Right cardiac atrium (tissue), 5 donors: Measurements from ENCODE around the gene CDA. TPM values are rescaled to one million over a fixed set of nuclear protein-coding genes. Genes with fewer than 3 reads are reported as not detected.

Experiments
- ATAC-seq, 2 donors: fragments of 200-7000 bp; cut with Tn5 transposase; one replicate each; pipeline versions ENCODE4 v1.8.0 to v1.9.1; 2020; ENCODE audit warnings: moderate library complexity in 2 of 2, mild to moderate bottlenecking in 1 of 2
- DNase-seq, 3 donors: peaks; one replicate each; pipeline ENCODE4 v3.0.0-alpha.2; 2020
- H3K27ac ChIP-seq: one replicate; pipeline ENCODE4 v1.5.1; 2013; ENCODE audit warnings: mild to moderate bottlenecking, low read length, control low read depth, moderate library complexity
- H3K27me3 ChIP-seq: one replicate; pipeline ENCODE4 v1.6.1; 2013; ENCODE audit not compliant: control insufficient read depth, insufficient read depth
- H3K4me1 ChIP-seq: one replicate; pipeline ENCODE4 v1.6.1; 2013; ENCODE audit warnings: low read length; ENCODE audit not compliant: control insufficient read depth, insufficient read depth
- H3K4me3 ChIP-seq: one replicate; pipeline ENCODE4 v1.5.1; 2013; ENCODE audit warnings: low read length, control low read depth
- H3K9me3 ChIP-seq: one replicate; pipeline ENCODE4 v1.6.1; 2013; ENCODE audit warnings: low read length; ENCODE audit not compliant: control insufficient read depth
- WGBS: extraction: QIAGEN DNeasy Blood & Tissue Kit; methylation state at CpG from one replicate; pipeline ENCODE4 v1.1.7; 2013; 5-methylcytosine and 5-hydroxymethylcytosine counted together
- intact Hi-C, 4 donors: fragments of 100-400 bp; cut with DNase I; formaldehyde crosslinking; loops; one replicate each; pipeline versions ENCODE4 v1.11.0 to v1.14.0; 2022 to 2023
- polyA plus RNA-seq: library from polyadenylated mRNA; stranded (reverse); fragments of 200-250 nt; gene quantifications from one replicate; pipeline ENCODE4 v1.2.3, GENCODE V29; 2013
- total RNA-seq, 4 donors: library from RNA; stranded (reverse); fragmentation: NEBNext Ultra II Directional; extraction: Animal tissue kit (Norgen Biotek cat#: 25700); gene quantifications; one replicate each; pipeline ENCODE4 v1.2.1, GENCODE V29; 2021
- donor health status: healthy with polysubstance abuse.
- donor health status: DM: no; HTN: yes; CAD: no.
- donor health status: DM: no; HTN: no; CAD: no.
- donor health status: DM: no; HTN: yes; CAD: no; lungs with severe emphysema.
- donor health status: DM: yes; HTN: yes; CAD: no.

The CDA gene
- total and polyA plus RNA-seq, 5 donors = 2.2 to 6.7 (median 2.5) TPM

GRCh38 chr1:20565234-20565633 lies 23.7 kb upstream of the CDA start:
- no peak for DNase-seq
- no peaks in the 10 kb centered on the region for H3K27me3 ChIP-seq
- WGBS = 58% methylated on average over 4 of the region's 4 CpGs
- H3K27ac ChIP-seq = no peak overlapping the region
- no peaks in the 10 kb centered on the region for H3K9me3 ChIP-seq
- no peak for ATAC-seq
- H3K4me1 ChIP-seq = no peaks in the 10 kb centered on the region
- no peak overlapping the region for H3K4me3 ChIP-seq
- intact Hi-C loops = no loop called here

GRCh38 chr1:20569523-20570098 lies 19.3 kb upstream of the CDA start:
- intact Hi-C loops = loop anchor here in 1 of 4 donors (10.0 kb wide), 1 partner anchor 65 kb away; the partner anchor contains the start of gene PINK1
- no peak for DNase-seq
- Histone ChIP-seq H3K27ac (no peak overlapping the region), H3K4me3 (no peak overlapping the region), H3K4me1 (no peaks in the 10 kb centered on the region), H3K27me3 (no peaks in the 10 kb centered on the region), H3K9me3 (no peaks in the 10 kb centered on the region)
- WGBS = 91% methylated on average over 4 of the region's 4 CpGs
- ATAC-seq = no peak

- no peaks in the 10 kb centered on the region for H3K9me3 ChIP-seq
- H3K27ac ChIP-seq = no peak overlapping the region
- no peaks in the 10 kb centered on the region for H3K4me1 ChIP-seq
- no peaks in the 10 kb centered on the region for H3K27me3 ChIP-seq
- ATAC-seq (no peak), DNase-seq (no peak)
- intact Hi-C loops = loop anchor here in 1 of 4 donors (10.0 kb wide), 1 partner anchor 63 kb away; the partner anchor contains the start of gene PINK1
- WGBS = 71% methylated on average over 5 of the region's 5 CpGs
- H3K4me3 ChIP-seq = no peak overlapping the region
These were observed 17.5 kb upstream of the CDA start for GRCh38 chr1:20571427-20571826.

GRCh38 chr1:20573987-20574386 lies 14.9 kb upstream of the CDA start:
- WGBS = 53% methylated on average over 1 of the region's 1 CpG
- DNase-seq = no peak
- Histone ChIP-seq H3K27me3 (no peaks in the 10 kb centered on the region), H3K4me1 (no peaks in the 10 kb centered on the region), H3K9me3 (no peaks in the 10 kb centered on the region), H3K27ac (no peak overlapping the region), H3K4me3 (no peak overlapping the region)
- ATAC-seq = no peak
- intact Hi-C loops = loop anchor here in 1 of 4 donors (10.0 kb wide), 1 partner anchor 61 kb away; the partner anchor contains the start of gene PINK1

- intact Hi-C loops = loop anchor here in 3 of 4 donors (5.0 to 10.0 kb wide), 3 partner anchors 57 to 62 kb away; partner anchors contain the start of gene PINK1 (in 2 of the 3)
- no peaks in the 10 kb centered on the region for H3K4me1 ChIP-seq
- no peaks in the 10 kb centered on the region for H3K27me3 ChIP-seq
- no peak overlapping the region for H3K27ac ChIP-seq
- DNase-seq (peak; percentile 91 to 95 (median 93)), ATAC-seq (peak; percentile 94 to 95)
- 19% methylated on average over 18 of the region's 18 CpGs for WGBS
- no peak overlapping the region for H3K4me3 ChIP-seq
- H3K9me3 ChIP-seq = no peaks in the 10 kb centered on the region
These were observed 14.0 kb upstream of the CDA start for GRCh38 chr1:20574686-20575540.

- DNase-seq = no peak
- intact Hi-C loops = loop anchor here in 3 of 4 donors (5.0 to 10.0 kb wide), 3 partner anchors 57 to 62 kb away; partner anchors contain the start of gene PINK1 (in 2 of the 3)
- Histone ChIP-seq H3K27ac (no peak overlapping the region), H3K27me3 (no peaks in the 10 kb centered on the region), H3K4me3 (no peak overlapping the region), H3K4me1 (no peaks in the 10 kb centered on the region), H3K9me3 (no peaks in the 10 kb centered on the region)
- 84% methylated on average over 10 of the region's 10 CpGs for WGBS
- ATAC-seq = peak in 1 of 2 donors; percentile 29
These were observed 13.2 kb upstream of the CDA start for GRCh38 chr1:20575541-20576336.

- intact Hi-C loops = loop anchor here in 3 of 4 donors (5.0 to 10.0 kb wide), 3 partner anchors 54 to 59 kb away; partner anchors contain the start of gene PINK1 (in 2 of the 3)
- 75% methylated on average over 3 of the region's 3 CpGs for WGBS
- no peak for DNase-seq
These were observed 10.8 kb upstream of the CDA start for GRCh38 chr1:20578062-20578461.

GRCh38 chr1:20578721-20579395 lies 10.0 kb upstream of the CDA start:
- H3K27ac ChIP-seq = no peak overlapping the region
- H3K4me3 ChIP-seq = no peak overlapping the region
- DNase-seq (no peak), ATAC-seq (no peak)
- H3K9me3 ChIP-seq = no peaks in the 10 kb centered on the region
- WGBS = 67% methylated on average over 13 of the region's 13 CpGs
- no peaks in the 10 kb centered on the region for H3K4me1 ChIP-seq
- intact Hi-C loops = loop anchor here in 3 of 4 donors (5.0 to 10.0 kb wide), 3 partner anchors 53 to 58 kb away; partner anchors contain the start of gene PINK1 (in 2 of the 3)
- no peaks in the 10 kb centered on the region for H3K27me3 ChIP-seq

More at GRCh38 chr1:20578062-20578461, 10.8 kb upstream of the CDA start:
- no peaks in the 10 kb centered on the region for H3K4me1 ChIP-seq
- ATAC-seq = no peak
- H3K27me3 ChIP-seq = no peaks in the 10 kb centered on the region
- H3K4me3 ChIP-seq = no peak overlapping the region
- H3K9me3 ChIP-seq = no peaks in the 10 kb centered on the region
- H3K27ac ChIP-seq = no peak overlapping the region

GRCh38 chr1:20584890-20585289 lies 4.0 kb upstream of the CDA start:
- ATAC-seq (no peak), DNase-seq (no peak)
- H3K27ac ChIP-seq = no peak overlapping the region
- no peaks in the 10 kb centered on the region for H3K9me3 ChIP-seq
- H3K4me1 ChIP-seq = peaks cover 3% of the 10 kb centered on the region
- intact Hi-C loops = no loop called here
- no peak overlapping the region for H3K4me3 ChIP-seq
- H3K27me3 ChIP-seq = no peaks in the 10 kb centered on the region
- 57% methylated on average over 2 of the region's 2 CpGs for WGBS
